Measurements from ENCODE around the gene SLC6A2. TPM values are rescaled to one million over a fixed set of nuclear protein-coding genes. Genes with fewer than 3 reads are reported as not detected.
"Not testable (repeated sequence)": the region's sequence is repeated elsewhere in the genome, so short reads cannot be mapped to it uniquely, and the experiment has no call there.

SLC6A2 gene
- total and polyA plus RNA-seq, 2 experiments from 2014 or later: 0.35 to 0.39 TPM

DNA sequence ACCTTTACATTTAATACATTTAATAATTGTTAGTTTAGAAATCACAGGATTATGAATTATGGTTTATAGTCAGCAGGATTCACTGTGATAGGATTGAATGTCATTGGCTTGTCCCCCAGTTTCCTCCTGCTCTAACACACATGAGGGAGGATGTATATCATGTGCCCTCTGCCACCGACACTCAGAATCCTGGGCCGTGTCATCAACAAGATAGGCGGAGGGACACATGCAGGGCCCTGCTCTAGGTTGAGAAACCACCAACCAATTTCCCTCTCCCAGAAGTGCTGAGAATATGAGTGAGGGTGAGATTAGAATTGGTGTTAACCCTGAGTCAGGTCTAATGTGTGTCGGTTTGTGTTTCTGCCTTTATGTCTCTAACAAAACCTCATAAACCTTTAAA, 92.0 kb downstream of the SLC6A2 start (continued):
- TF ChIP-seq, protein P1, sequence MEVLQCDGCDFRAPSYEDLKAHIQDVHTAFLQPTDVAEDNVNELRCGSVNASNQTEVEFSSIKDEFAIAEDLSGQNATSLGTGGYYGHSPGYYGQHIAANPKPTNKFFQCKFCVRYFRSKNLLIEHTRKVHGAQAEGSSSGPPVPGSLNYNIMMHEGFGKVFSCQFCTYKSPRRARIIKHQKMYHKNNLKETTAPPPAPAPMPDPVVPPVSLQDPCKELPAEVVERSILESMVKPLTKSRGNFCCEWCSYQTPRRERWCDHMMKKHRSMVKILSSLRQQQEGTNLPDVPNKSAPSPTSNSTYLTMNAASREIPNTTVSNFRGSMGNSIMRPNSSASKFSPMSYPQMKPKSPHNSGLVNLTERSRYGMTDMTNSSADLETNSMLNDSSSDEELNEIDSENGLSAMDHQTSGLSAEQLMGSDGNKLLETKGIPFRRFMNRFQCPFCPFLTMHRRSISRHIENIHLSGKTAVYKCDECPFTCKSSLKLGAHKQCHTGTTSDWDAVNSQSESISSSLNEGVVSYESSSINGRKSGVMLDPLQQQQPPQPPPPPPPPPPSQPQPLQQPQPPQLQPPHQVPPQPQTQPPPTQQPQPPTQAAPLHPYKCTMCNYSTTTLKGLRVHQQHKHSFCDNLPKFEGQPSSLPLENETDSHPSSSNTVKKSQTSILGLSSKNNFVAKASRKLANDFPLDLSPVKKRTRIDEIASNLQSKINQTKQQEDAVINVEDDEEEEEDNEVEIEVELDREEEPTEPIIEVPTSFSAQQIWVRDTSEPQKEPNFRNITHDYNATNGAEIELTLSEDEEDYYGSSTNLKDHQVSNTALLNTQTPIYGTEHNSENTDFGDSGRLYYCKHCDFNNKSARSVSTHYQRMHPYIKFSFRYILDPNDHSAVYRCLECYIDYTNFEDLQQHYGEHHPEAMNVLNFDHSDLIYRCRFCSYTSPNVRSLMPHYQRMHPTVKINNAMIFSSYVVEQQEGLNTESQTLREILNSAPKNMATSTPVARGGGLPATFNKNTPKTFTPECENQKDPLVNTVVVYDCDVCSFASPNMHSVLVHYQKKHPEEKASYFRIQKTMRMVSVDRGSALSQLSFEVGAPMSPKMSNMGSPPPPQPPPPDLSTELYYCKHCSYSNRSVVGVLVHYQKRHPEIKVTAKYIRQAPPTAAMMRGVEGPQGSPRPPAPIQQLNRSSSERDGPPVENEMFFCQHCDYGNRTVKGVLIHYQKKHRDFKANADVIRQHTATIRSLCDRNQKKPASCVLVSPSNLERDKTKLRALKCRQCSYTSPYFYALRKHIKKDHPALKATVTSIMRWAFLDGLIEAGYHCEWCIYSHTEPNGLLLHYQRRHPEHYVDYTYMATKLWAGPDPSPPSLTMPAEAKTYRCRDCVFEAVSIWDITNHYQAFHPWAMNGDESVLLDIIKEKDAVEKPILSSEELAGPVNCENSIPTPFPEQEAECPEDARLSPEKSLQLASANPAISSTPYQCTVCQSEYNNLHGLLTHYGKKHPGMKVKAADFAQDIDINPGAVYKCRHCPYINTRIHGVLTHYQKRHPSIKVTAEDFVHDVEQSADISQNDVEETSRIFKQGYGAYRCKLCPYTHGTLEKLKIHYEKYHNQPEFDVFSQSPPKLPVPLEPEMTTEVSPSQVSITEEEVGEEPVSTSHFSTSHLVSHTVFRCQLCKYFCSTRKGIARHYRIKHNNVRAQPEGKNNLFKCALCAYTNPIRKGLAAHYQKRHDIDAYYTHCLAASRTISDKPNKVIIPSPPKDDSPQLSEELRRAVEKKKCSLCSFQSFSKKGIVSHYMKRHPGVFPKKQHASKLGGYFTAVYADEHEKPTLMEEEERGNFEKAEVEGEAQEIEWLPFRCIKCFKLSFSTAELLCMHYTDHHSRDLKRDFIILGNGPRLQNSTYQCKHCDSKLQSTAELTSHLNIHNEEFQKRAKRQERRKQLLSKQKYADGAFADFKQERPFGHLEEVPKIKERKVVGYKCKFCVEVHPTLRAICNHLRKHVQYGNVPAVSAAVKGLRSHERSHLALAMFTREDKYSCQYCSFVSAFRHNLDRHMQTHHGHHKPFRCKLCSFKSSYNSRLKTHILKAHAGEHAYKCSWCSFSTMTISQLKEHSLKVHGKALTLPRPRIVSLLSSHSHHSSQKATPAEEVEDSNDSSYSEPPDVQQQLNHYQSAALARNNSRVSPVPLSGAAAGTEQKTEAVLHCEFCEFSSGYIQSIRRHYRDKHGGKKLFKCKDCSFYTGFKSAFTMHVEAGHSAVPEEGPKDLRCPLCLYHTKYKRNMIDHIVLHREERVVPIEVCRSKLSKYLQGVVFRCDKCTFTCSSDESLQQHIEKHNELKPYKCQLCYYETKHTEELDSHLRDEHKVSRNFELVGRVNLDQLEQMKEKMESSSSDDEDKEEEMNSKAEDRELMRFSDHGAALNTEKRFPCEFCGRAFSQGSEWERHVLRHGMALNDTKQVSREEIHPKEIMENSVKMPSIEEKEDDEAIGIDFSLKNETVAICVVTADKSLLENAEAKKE (CRISPR knock-in tag; IDR thresholded peaks at IDR 0.05): no peak
- TF ChIP-seq, protein P2, sequence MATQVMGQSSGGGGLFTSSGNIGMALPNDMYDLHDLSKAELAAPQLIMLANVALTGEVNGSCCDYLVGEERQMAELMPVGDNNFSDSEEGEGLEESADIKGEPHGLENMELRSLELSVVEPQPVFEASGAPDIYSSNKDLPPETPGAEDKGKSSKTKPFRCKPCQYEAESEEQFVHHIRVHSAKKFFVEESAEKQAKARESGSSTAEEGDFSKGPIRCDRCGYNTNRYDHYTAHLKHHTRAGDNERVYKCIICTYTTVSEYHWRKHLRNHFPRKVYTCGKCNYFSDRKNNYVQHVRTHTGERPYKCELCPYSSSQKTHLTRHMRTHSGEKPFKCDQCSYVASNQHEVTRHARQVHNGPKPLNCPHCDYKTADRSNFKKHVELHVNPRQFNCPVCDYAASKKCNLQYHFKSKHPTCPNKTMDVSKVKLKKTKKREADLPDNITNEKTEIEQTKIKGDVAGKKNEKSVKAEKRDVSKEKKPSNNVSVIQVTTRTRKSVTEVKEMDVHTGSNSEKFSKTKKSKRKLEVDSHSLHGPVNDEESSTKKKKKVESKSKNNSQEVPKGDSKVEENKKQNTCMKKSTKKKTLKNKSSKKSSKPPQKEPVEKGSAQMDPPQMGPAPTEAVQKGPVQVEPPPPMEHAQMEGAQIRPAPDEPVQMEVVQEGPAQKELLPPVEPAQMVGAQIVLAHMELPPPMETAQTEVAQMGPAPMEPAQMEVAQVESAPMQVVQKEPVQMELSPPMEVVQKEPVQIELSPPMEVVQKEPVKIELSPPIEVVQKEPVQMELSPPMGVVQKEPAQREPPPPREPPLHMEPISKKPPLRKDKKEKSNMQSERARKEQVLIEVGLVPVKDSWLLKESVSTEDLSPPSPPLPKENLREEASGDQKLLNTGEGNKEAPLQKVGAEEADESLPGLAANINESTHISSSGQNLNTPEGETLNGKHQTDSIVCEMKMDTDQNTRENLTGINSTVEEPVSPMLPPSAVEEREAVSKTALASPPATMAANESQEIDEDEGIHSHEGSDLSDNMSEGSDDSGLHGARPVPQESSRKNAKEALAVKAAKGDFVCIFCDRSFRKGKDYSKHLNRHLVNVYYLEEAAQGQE (IDR thresholded peaks at IDR 0.05; ENCODE audit: unreplicated experiment): no peak
- TF ChIP-seq JUNB (IDR thresholded peaks at IDR 0.05; ENCODE audit: unreplicated experiment) (no peak), ZNF331 (CRISPR knock-in tag; IDR thresholded peaks at IDR 0.05; ENCODE audit: low read depth) (no peak), EZH2 (IDR thresholded peaks at IDR 0.05; ENCODE audit: low read depth, unreplicated experiment) (no peak)

DNA sequence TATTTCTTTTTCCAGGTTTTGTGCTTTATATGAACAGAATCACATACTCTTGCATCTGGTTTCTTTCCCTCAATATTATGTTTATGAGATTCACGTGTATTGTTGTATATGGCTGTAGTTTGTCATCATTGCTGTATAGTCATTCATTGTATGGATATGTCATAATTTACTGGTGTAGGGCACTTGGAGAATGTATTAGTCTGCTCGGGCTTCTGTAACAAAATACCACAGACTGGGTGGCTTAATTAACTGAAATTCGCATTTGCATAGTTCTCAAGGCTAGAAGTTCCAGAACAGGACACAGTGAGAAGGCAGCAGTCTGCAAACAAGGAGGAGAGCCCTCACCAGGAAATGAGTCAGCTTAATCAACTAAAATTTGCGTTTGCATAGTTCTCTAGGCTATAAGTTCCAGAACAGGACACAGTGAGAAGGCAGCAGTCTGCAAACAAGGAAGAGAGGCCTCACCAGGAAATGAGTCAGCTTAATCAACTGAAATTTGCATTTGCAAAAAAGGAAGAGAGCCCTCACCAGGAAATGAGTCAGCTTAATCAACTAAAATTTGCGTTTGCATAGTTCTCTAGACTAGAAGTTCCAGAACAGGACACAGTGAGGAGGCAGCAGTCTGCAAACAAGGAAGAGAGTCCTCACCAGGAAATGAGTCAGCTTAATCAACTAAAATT, 96.8 kb downstream of the SLC6A2 start:
- ATAC-seq; H3K4me1 Mint-ChIP-seq; H3K4me1 ChIP-seq (ENCODE audit: insufficient read depth); H3K36me3 ChIP-seq (ENCODE audit: insufficient read depth); H3K9me2 ChIP-seq (ENCODE audit: insufficient read depth); H3K4me3 Mint-ChIP-seq; H3K4me3 ChIP-seq; H4K20me1 ChIP-seq (replicated peaks; ENCODE audit: insufficient read depth); H3K79me2 ChIP-seq (replicated peaks; ENCODE audit: insufficient read depth); H3K4me2 ChIP-seq; H2AFZ ChIP-seq; H3K27me3 ChIP-seq (ENCODE audit: insufficient read depth): not testable (repeated sequence)
- peaks cover 36% of the 10 kb centered on the region for H3K9me3 Mint-ChIP-seq
- peak overlapping the region; percentile 98 for H3K27ac Mint-ChIP-seq
- Histone ChIP-seq H3K27ac (ENCODE audit: low read depth) (0 out of 2 replicates have a peak overlapping the region, but pooled peaks have one; percentile 74), H3F3A (replicated peaks; ENCODE audit: low read depth) (peaks cover 16% of the 10 kb centered on the region; the same call in 1 of the 2 replicates)
- DNase-seq (ENCODE audit: low spot score): peak; percentile 13
- H3K27me3 Mint-ChIP-seq (ENCODE audit: insufficient read depth, low read depth, poor library complexity): peaks cover 19% of the 10 kb centered on the region
- H3K36me3 Mint-ChIP-seq (ENCODE audit: low read depth): peaks cover 29% of the 10 kb centered on the region

DNA sequence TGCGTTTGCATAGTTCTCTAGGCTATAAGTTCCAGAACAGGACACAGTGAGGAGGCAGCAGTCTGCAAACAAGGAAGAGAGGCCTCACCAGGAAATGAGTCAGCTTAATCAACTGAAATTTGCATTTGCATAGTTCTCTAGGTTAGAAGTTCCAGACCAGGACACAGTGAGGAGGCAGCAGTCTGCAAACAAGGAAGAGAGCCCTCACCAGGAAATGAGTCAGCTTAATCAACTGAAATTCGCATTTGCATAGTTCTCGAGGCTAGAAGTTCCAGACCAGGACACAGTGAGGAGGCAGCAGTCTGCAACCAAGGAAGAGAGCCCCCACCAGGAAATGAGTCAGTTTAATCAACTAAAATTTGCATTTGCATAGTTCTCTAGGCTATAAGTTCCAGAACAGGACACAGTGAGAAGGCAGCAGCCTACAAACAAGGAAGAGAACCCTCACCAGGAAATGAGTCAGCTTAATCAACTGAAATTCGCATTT, 97.4 kb downstream of the SLC6A2 start:
- DNase-seq (ENCODE audit: low spot score); H3K4me3 Mint-ChIP-seq; H3K79me2 ChIP-seq (replicated peaks; ENCODE audit: insufficient read depth); H3K36me3 ChIP-seq (ENCODE audit: insufficient read depth); H3K4me2 ChIP-seq; H3K27me3 ChIP-seq (ENCODE audit: insufficient read depth); H2AFZ ChIP-seq; H3K4me1 Mint-ChIP-seq; H3K4me1 ChIP-seq (ENCODE audit: insufficient read depth); H3K9me2 ChIP-seq (ENCODE audit: insufficient read depth); ATAC-seq; H3K4me3 ChIP-seq; H4K20me1 ChIP-seq (replicated peaks; ENCODE audit: insufficient read depth): not testable (repeated sequence)
- peak overlapping the region; percentile 94 for H3K27ac ChIP-seq (ENCODE audit: low read depth)
- Mint-ChIP-seq H3K27ac (peak overlapping the region; percentile 98), H3K27me3 (ENCODE audit: insufficient read depth, low read depth, poor library complexity) (peaks cover 22% of the 10 kb centered on the region), H3K36me3 (ENCODE audit: low read depth) (peaks cover 29% of the 10 kb centered on the region), H3K9me3 (peaks cover 36% of the 10 kb centered on the region)
- H3F3A ChIP-seq (replicated peaks; ENCODE audit: low read depth): peaks cover 16% of the 10 kb centered on the region; the same call in 1 of the 2 replicates
